ENCODE data around the gene MYADM.

DNA sequence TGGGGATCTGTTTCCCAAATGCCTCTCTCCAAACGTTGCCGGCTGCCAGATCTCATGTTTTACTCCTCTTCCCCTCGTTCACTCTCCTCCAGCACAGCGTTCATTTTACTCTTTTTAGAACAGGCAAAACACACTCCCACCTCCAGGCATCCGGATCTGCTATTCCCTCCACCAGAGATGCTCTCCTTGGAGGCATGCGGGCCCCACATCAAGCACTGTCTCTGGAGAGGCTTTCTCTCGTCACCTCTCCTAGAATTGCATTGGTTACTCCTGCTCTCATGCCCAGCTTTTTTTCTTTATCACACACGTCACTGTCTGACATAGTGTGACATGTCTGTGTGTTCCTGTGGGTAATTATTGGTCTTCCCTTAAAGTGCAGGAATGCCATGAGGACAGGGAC, 20.1 kb upstream of the MYADM start:
- TF ChIP-seq, protein P1, sequence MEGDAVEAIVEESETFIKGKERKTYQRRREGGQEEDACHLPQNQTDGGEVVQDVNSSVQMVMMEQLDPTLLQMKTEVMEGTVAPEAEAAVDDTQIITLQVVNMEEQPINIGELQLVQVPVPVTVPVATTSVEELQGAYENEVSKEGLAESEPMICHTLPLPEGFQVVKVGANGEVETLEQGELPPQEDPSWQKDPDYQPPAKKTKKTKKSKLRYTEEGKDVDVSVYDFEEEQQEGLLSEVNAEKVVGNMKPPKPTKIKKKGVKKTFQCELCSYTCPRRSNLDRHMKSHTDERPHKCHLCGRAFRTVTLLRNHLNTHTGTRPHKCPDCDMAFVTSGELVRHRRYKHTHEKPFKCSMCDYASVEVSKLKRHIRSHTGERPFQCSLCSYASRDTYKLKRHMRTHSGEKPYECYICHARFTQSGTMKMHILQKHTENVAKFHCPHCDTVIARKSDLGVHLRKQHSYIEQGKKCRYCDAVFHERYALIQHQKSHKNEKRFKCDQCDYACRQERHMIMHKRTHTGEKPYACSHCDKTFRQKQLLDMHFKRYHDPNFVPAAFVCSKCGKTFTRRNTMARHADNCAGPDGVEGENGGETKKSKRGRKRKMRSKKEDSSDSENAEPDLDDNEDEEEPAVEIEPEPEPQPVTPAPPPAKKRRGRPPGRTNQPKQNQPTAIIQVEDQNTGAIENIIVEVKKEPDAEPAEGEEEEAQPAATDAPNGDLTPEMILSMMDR (conservative IDR thresholded peaks at IDR 0.05 in 1 of 2, IDR thresholded peaks at IDR 0.05 in 1 of 2; ENCODE audit: extremely low read depth in 1 of 2, insufficient read depth in 1 of 2, low read depth in 1 of 2, low read length in 2 of 2): no peak
- no peak for TF ChIP-seq EZH2 (IDR thresholded peaks at IDR 0.05; ENCODE audit: borderline replicate concordance, low read length)

Data from mammary epithelial cell (primary cell).